Caco-2 (cell line): ENCODE results near the gene ZNF235. TPM values are rescaled to one million over a fixed set of nuclear protein-coding genes. Genes with fewer than 3 reads are reported as not detected.

Experiments
- BruUV-seq: library from RNA; stranded (reverse); fragments of 400-500 nt; replicated peaks from 2 replicates; lab custom pipeline; 2021; lab: Mats Ljungman, UMichigan
- CTCF ChIA-PET: fragments of 300-600 bp; sonication (Branson Sonifier 250); formaldehyde crosslinking; loops from one replicate; lab custom pipeline; 2022; ENCODE audit warnings: antibody characterized with exemption; lab: Charles Lee
- POLR2A ChIA-PET: fragments of 300-600 bp; sonication (Branson Sonifier 250); formaldehyde crosslinking; loops from one replicate; lab custom pipeline; 2022; ENCODE audit warnings: antibody characterized with exemption; lab: Charles Lee
- DNase-seq, 2 experiments: peaks; one replicate each; pipeline versions ENCODE4 v3.0.0 to v3.0.0-alpha.2; 2020 to 2022
- H3K27me3 ChIP-seq: replicated peaks from 2 replicates; pipeline ENCODE4 v1.6.0; 2011; ENCODE audit warnings: low read length; ENCODE audit not compliant: control insufficient read depth, insufficient read depth
- H3K36me3 ChIP-seq: 2 replicates; pipeline ENCODE4 v1.5.1; 2011; ENCODE audit warnings: low read length; ENCODE audit not compliant: control insufficient read depth, insufficient read depth
- H3K4me1 ChIP-seq: fragments of 250-450 bp; sonication (Bioruptor Pico); 2 replicates; pipeline ENCODE4 v1.5.1; 2020; ENCODE audit warnings: mild to moderate bottlenecking
- H3K4me3 ChIP-seq: 2 replicates; pipeline ENCODE4 v1.5.1; 2011; ENCODE audit warnings: low read depth, mild to moderate bottlenecking, control low read depth, low read length
- H3K9me3 ChIP-seq: fragments of 250-450 bp; sonication (Bioruptor Pico); 2 replicates; pipeline ENCODE4 v1.5.1; 2020; ENCODE audit warnings: mild to moderate bottlenecking, moderate library complexity
- H3K27ac Mint-ChIP-seq: one replicate; pipeline ENCODE4 v1.8.0; 2022; ENCODE audit warnings: mixed read lengths; ENCODE audit not compliant: unreplicated experiment
- H3K27me3 Mint-ChIP-seq: one replicate; pipeline ENCODE4 v1.8.0; 2022; ENCODE audit warnings: mixed read lengths; ENCODE audit not compliant: insufficient read depth, unreplicated experiment
- H3K36me3 Mint-ChIP-seq: one replicate; pipeline ENCODE4 v1.8.0; 2022; ENCODE audit warnings: mild to moderate bottlenecking, mixed read lengths; ENCODE audit not compliant: insufficient read depth, unreplicated experiment
- H3K4me1 Mint-ChIP-seq: one replicate; pipeline ENCODE4 v1.8.0; 2022; ENCODE audit warnings: low read depth, mixed read lengths; ENCODE audit not compliant: unreplicated experiment
- H3K4me3 Mint-ChIP-seq: one replicate; pipeline ENCODE4 v1.8.0; 2022; ENCODE audit warnings: mild to moderate bottlenecking, moderate library complexity, mixed read lengths; ENCODE audit not compliant: unreplicated experiment
- H3K9me3 Mint-ChIP-seq: one replicate; pipeline ENCODE4 v1.8.0; 2022; ENCODE audit warnings: mixed read lengths; ENCODE audit not compliant: unreplicated experiment
- CTCF ChIP-seq, 2 experiments: fragments of 200-600 bp in 1 of 2; IDR thresholded peaks; 1 replicate in 1 of 2; 2 replicates in 1 of 2; pipeline versions ENCODE4 v1.5.1 to v1.8.0; 2011 to 2022; ENCODE audit warnings: antibody characterized with exemption in 1 of 2, control low read depth in 1 of 2, inconsistent platforms in 1 of 2, low read depth in 1 of 2, low read length in 1 of 2, mild to moderate bottlenecking in 1 of 2, moderate library complexity in 1 of 2; ENCODE audit not compliant: insufficient read depth in 1 of 2, severe bottlenecking in 1 of 2, unreplicated experiment in 1 of 2
- intact Hi-C: fragments of 100-400 bp; cut with micrococcal nuclease; formaldehyde crosslinking; loops from one replicate; pipeline ENCODE4 v1.10.0; 2022; ENCODE audit not compliant: unreplicated experiment
- total RNA-seq: library from RNA; stranded (reverse); gene quantifications from 2 replicates; pipeline ENCODE4 v1.2.3, GENCODE V29; 2022

ZNF235 gene
- total RNA-seq, 1 experiment from 2014 or later: 9.2 TPM

- H3K9me3 Mint-ChIP-seq: peaks cover 14% of the 10 kb centered on the region
- Histone ChIP-seq H3K4me1 (peaks cover 6% of the 10 kb centered on the region; the same call in 1 of the 2 replicates), H3K9me3 (0 out of 2 replicates have a peak, but pooled peaks cover 3% of the 10 kb centered on the region), H3K4me3 (no peak overlapping the region), H3K36me3 (no peaks in the 10 kb centered on the region), H3K27me3 (no peaks in the 10 kb centered on the region)
- H3K27ac Mint-ChIP-seq: no peak overlapping the region
- BruUV-seq: no TSS peak
- CTCF ChIA-PET: no interaction called here
- H3K4me1 Mint-ChIP-seq: no peaks in the 10 kb centered on the region
- POLR2A ChIA-PET: no interaction called here
- no peak for DNase-seq
- no peaks in the 10 kb centered on the region for H3K27me3 Mint-ChIP-seq
- H3K4me3 Mint-ChIP-seq: no peak overlapping the region
- no peak for TF ChIP-seq CTCF (IDR thresholded peaks at IDR 0.05; ENCODE audit: insufficient read depth in 1 of 2, low read depth in 1 of 2, low read length in 1 of 2, severe bottlenecking in 1 of 2, unreplicated experiment in 1 of 2)
- intact Hi-C loops: no loop called here
- peaks cover 14% of the 10 kb centered on the region for H3K36me3 Mint-ChIP-seq
Measured at GRCh38 chr19:44306283-44306682, 1.5 kb upstream of the ZNF235 start.

- Histone ChIP-seq H3K4me3 (no peak overlapping the region), H3K36me3 (no peaks in the 10 kb centered on the region), H3K4me1 (peaks cover 6% of the 10 kb centered on the region; the same call in 1 of the 2 replicates), H3K27me3 (no peaks in the 10 kb centered on the region), H3K9me3 (0 out of 2 replicates have a peak, but pooled peaks cover 3% of the 10 kb centered on the region)
- no peak for DNase-seq
- ChIA-PET POLR2A (interaction anchor here (0.5 to 0.7 kb wide), 3 partner anchors 141 to 772 kb away, joined by 3 to 5 read pairs (median 3); partner anchors contain the start of genes ZNF180, ZNF226 and ZNF575), CTCF (no interaction called here)
- TF ChIP-seq CTCF (IDR thresholded peaks at IDR 0.05; ENCODE audit: insufficient read depth in 1 of 2, low read depth in 1 of 2, low read length in 1 of 2, severe bottlenecking in 1 of 2, unreplicated experiment in 1 of 2): no peak
- Mint-ChIP-seq H3K9me3 (peaks cover 14% of the 10 kb centered on the region), H3K4me3 (peak overlapping the region; percentile 84), H3K27ac (no peak overlapping the region), H3K4me1 (no peaks in the 10 kb centered on the region), H3K27me3 (no peaks in the 10 kb centered on the region), H3K36me3 (peaks cover 17% of the 10 kb centered on the region)
- no TSS peak for BruUV-seq
- intact Hi-C loops: loop anchor here (1.0 kb wide), 4 partner anchors 46 to 192 kb away; partner anchors contain the start of genes ZNF112, ZNF225, ZNF227 and ZNF233
Measured at GRCh38 chr19:44305457-44305856, 632 bp upstream of the ZNF235 start.

- H3K4me3 Mint-ChIP-seq: peak overlapping the region; percentile 84
- H3K27me3 Mint-ChIP-seq: no peaks in the 10 kb centered on the region
- peak in 1 of 2 experiments; percentile 19 for DNase-seq
- H3K4me1 Mint-ChIP-seq: no peaks in the 10 kb centered on the region
- intact Hi-C loops: no loop called here
- ChIA-PET CTCF (no interaction called here), POLR2A (interaction anchor here (1.5 kb wide), 1 partner anchor 44 kb away, joined by 4 read pairs; no protein-coding TSS in a partner anchor)
- BruUV-seq: TSS peak; percentile 72
- no peak for TF ChIP-seq CTCF (IDR thresholded peaks at IDR 0.05; ENCODE audit: insufficient read depth in 1 of 2, low read depth in 1 of 2, low read length in 1 of 2, severe bottlenecking in 1 of 2, unreplicated experiment in 1 of 2)
- H3K27me3 ChIP-seq: no peaks in the 10 kb centered on the region
- H3K27ac Mint-ChIP-seq: peak overlapping the region; percentile 60
- peaks cover 26% of the 10 kb centered on the region for H3K36me3 Mint-ChIP-seq
- H3K4me1 ChIP-seq: peaks cover 6% of the 10 kb centered on the region; the same call in 1 of the 2 replicates
- H3K4me3 ChIP-seq: peak overlapping the region; percentile 75
- H3K9me3 Mint-ChIP-seq: peaks cover 14% of the 10 kb centered on the region
- H3K36me3 ChIP-seq: no peaks in the 10 kb centered on the region
- H3K9me3 ChIP-seq: 0 out of 2 replicates have a peak, but pooled peaks cover 3% of the 10 kb centered on the region
Measured at GRCh38 chr19:44303976-44304568, 753 bp downstream of the ZNF235 start.
